IMR-90 (cell line): ENCODE data around the gene ATP5PD. TPM values are rescaled to one million over a fixed set of nuclear protein-coding genes. Genes with fewer than 3 reads are reported as not detected.

Experiments
- ATAC-seq: fragments of 200-7000 bp; cut with Tn5 transposase; 2 replicates; pipeline ENCODE4 v1.9.1; 2020; ENCODE audit warnings: low read depth, mild to moderate bottlenecking, moderate library complexity
- BruUV-seq: library from RNA; stranded (reverse); fragments of 400-500 nt; replicated peaks from 2 replicates; lab custom pipeline; 2021; lab: Mats Ljungman, UMichigan
- CTCF ChIA-PET: fragments of 300-600 bp; formaldehyde crosslinking; extraction: SDS; loops from one replicate; lab custom pipeline; 2021; ENCODE audit warnings: antibody characterized with exemption; lab: Yijun Ruan, JAX
- POLR2A ChIA-PET: fragments of 300-600 bp; sonication (Branson Sonifier 250); formaldehyde crosslinking; loops from one replicate; lab custom pipeline; 2022; ENCODE audit warnings: antibody characterized with exemption; ENCODE audit not compliant: unreplicated experiment; lab: Charles Lee
- DNase-seq: peaks from one replicate; pipeline ENCODE4 v3.0.0; 2013
- H2AFZ ChIP-seq: replicated peaks from 2 replicates; pipeline ENCODE3; 2013; ENCODE audit warnings: low read length, mild to moderate bottlenecking; ENCODE audit not compliant: poor library complexity
- H2AK5ac ChIP-seq: 2 replicates; pipeline ENCODE4 v1.6.1; 2013; ENCODE audit warnings: low read depth, low read length, inconsistent platforms
- H2AK9ac ChIP-seq: replicated peaks from 2 replicates; pipeline ENCODE3; 2013; ENCODE audit warnings: mild to moderate bottlenecking, low read depth, low read length, moderate library complexity; ENCODE audit not compliant: poor library complexity
- H2BK120ac ChIP-seq: 2 replicates; pipeline ENCODE4 v1.6.1; 2013; ENCODE audit warnings: low read depth, low read length, inconsistent platforms
- H2BK15ac ChIP-seq: 3 replicates; pipeline ENCODE4 v1.6.1; 2013; ENCODE audit warnings: low read depth, low read length, inconsistent platforms
- H2BK20ac ChIP-seq: 2 replicates; pipeline ENCODE4 v1.6.1; 2013; ENCODE audit warnings: low read depth, mild to moderate bottlenecking, inconsistent platforms, low read length, moderate library complexity
- H2BK5ac ChIP-seq: 2 replicates; pipeline ENCODE4 v1.6.1; 2013; ENCODE audit warnings: mild to moderate bottlenecking, low read depth, low read length, inconsistent platforms; ENCODE audit not compliant: poor library complexity, severe bottlenecking
- H3K14ac ChIP-seq: replicated peaks from 2 replicates; pipeline ENCODE4 v1.6.1; 2013; ENCODE audit warnings: low read depth, low read length, inconsistent platforms
- H3K18ac ChIP-seq: 2 replicates; pipeline ENCODE4 v1.6.1; 2013; ENCODE audit warnings: low read depth, low read length, control low read depth
- H3K23ac ChIP-seq: 2 replicates; pipeline ENCODE4 v1.6.1; 2013; ENCODE audit warnings: low read depth, low read length, inconsistent platforms
- H3K27ac ChIP-seq: 2 replicates; pipeline ENCODE4 v1.5.1; 2013; ENCODE audit warnings: mild to moderate bottlenecking, control low read depth, low read length; ENCODE audit not compliant: insufficient read depth
- H3K27me3 ChIP-seq: 2 replicates; pipeline ENCODE4 v1.6.1; 2013; ENCODE audit warnings: low read length; ENCODE audit not compliant: control insufficient read depth, insufficient read depth
- H3K36me3 ChIP-seq: 2 replicates; pipeline ENCODE4 v1.6.1; 2013; ENCODE audit warnings: low read length, mixed read lengths; ENCODE audit not compliant: control insufficient read depth, insufficient read depth
- H3K4ac ChIP-seq: 2 replicates; pipeline ENCODE4 v1.6.1; 2013; ENCODE audit warnings: low read depth, low read length, inconsistent platforms
- H3K4me1 ChIP-seq: 2 replicates; pipeline ENCODE4 v1.6.1; 2013; ENCODE audit warnings: low read length, mixed read lengths; ENCODE audit not compliant: control insufficient read depth, insufficient read depth
- H3K4me2 ChIP-seq: 2 replicates; pipeline ENCODE4 v1.6.1; 2013; ENCODE audit warnings: low read depth, mild to moderate bottlenecking, control low read depth, low read length, moderate library complexity
- H3K4me3 ChIP-seq: 2 replicates; pipeline ENCODE4 v1.5.1; 2013; ENCODE audit warnings: low read depth, mild to moderate bottlenecking, control low read depth, low read length, moderate library complexity; ENCODE audit not compliant: insufficient read depth
- H3K56ac ChIP-seq: 2 replicates; pipeline ENCODE4 v1.6.1; 2013; ENCODE audit warnings: low read length, inconsistent platforms; ENCODE audit not compliant: insufficient read depth; ENCODE audit errors: extremely low read depth
- H3K79me1 ChIP-seq, 2 experiments: 2 replicates each; pipeline ENCODE4 v1.6.1; 2013; ENCODE audit warnings: low read length in 2 of 2, inconsistent platforms in 1 of 2, low read depth in 1 of 2
- H3K9ac ChIP-seq: 2 replicates; pipeline ENCODE4 v1.6.1; 2013; ENCODE audit warnings: low read depth, low read length, control low read depth
- H3K9me1 ChIP-seq: 2 replicates; pipeline ENCODE4 v1.6.1; 2013; ENCODE audit warnings: low read length, inconsistent platforms; ENCODE audit not compliant: insufficient read depth
- H3K9me3 ChIP-seq: 2 replicates; pipeline ENCODE4 v1.6.1; 2013; ENCODE audit warnings: low read length; ENCODE audit not compliant: control insufficient read depth, insufficient read depth
- H4K20me1 ChIP-seq: 2 replicates; pipeline ENCODE4 v1.6.1; 2013; ENCODE audit warnings: low read length, inconsistent platforms; ENCODE audit not compliant: insufficient read depth
- H4K5ac ChIP-seq: 2 replicates; pipeline ENCODE4 v1.6.1; 2013; ENCODE audit warnings: mild to moderate bottlenecking, low read depth, low read length, control low read depth
- H4K8ac ChIP-seq, 2 experiments: 2 replicates each; pipeline ENCODE4 v1.6.1; 2013; ENCODE audit warnings: low read depth in 2 of 2, low read length in 2 of 2, control low read depth in 1 of 2, inconsistent platforms in 1 of 2
- H4K91ac ChIP-seq: 2 replicates; pipeline ENCODE4 v1.6.1; 2013; ENCODE audit warnings: low read depth, low read length, inconsistent platforms; ENCODE audit not compliant: insufficient read depth
- BHLHE40 ChIP-seq: fragments of 150-350 bp; IDR thresholded peaks from 2 replicates; pipeline ENCODE4 v1.6.1; 2016; ENCODE audit warnings: mild to moderate bottlenecking, low read depth, low read length
- CHD1 ChIP-seq: IDR thresholded peaks from 2 replicates; pipeline ENCODE4 v1.6.1; 2012; ENCODE audit warnings: low read depth, low read length, improper control_type of control experiment
- FOS ChIP-seq: fragments of 150-350 bp; IDR thresholded peaks from 2 replicates; pipeline ENCODE4 v1.6.1; 2016; ENCODE audit warnings: low read depth, low read length
- MAFK ChIP-seq: IDR thresholded peaks from 2 replicates; pipeline ENCODE4 v1.6.1; 2012; ENCODE audit warnings: low read depth, low read length, improper control_type of control experiment
- NFE2L2 ChIP-seq: fragments of 150-350 bp; IDR thresholded peaks from 2 replicates; pipeline ENCODE4 v1.6.1; 2016; ENCODE audit warnings: low read depth, mild to moderate bottlenecking, low read length
- RAD21 ChIP-seq: IDR thresholded peaks from 2 replicates; pipeline ENCODE4 v1.6.1; 2012; ENCODE audit warnings: low read length, improper control_type of control experiment
- RCOR1 ChIP-seq: IDR thresholded peaks from 2 replicates; pipeline ENCODE4 v1.6.1; 2012; ENCODE audit warnings: mild to moderate bottlenecking, low read length, improper control_type of control experiment; ENCODE audit not compliant: insufficient replicate concordance
- SMC3 ChIP-seq: fragments of 150-350 bp; IDR thresholded peaks from 2 replicates; pipeline ENCODE4 v1.6.1; 2016; ENCODE audit warnings: low read depth, mild to moderate bottlenecking, antibody characterized with exemption, low read length, moderate library complexity
- WGBS, 2 experiments: methylation state at CpG; one replicate each; pipeline versions ENCODE4 v1.1.5 to v1.1.7; 2013; ENCODE audit warnings: missing lambda C conversion rate in 2 of 2; ENCODE audit not compliant: insufficient read length in 1 of 2; ENCODE audit errors: extremely low coverage in 2 of 2; 5-methylcytosine and 5-hydroxymethylcytosine counted together
- dilution Hi-C: fragments of 300-500 bp; cut with HindIII; formaldehyde crosslinking; loops from one replicate; pipeline ENCODE4 v1.14.3; 2018; ENCODE audit warnings: low sequenced_read_pairs; ENCODE audit not compliant: unreplicated experiment
- in situ Hi-C: fragments of 300-500 bp; cut with MboI; formaldehyde crosslinking; loops from 3 replicates; pipeline ENCODE4 v1.14.3; 2019; ENCODE audit warnings: low sequenced_read_pairs, inconsistent platforms, mixed read lengths
- intact Hi-C: fragments of 100-400 bp; cut with micrococcal nuclease; formaldehyde crosslinking; loops from 2 replicates; pipeline ENCODE4 v1.10.0; 2022
- polyA plus RNA-seq, 3 experiments: library from polyadenylated mRNA; depleted of rRNA; stranded (reverse); fragments of >200 nt; gene quantifications; 2 replicates each; pipeline ENCODE4 v1.2.3, GENCODE V29; 2012; ENCODE audit warnings: low replicate concordance in 1 of 3
- total RNA-seq: library from RNA; depleted of rRNA; stranded (reverse); fragments of >200 nt; gene quantifications from 2 replicates; pipeline ENCODE4 v1.2.3, GENCODE V29; 2012
- TF ChIP-seq, protein P1 (sequence below): fragments of 150-350 bp; IDR thresholded peaks from 2 replicates; pipeline ENCODE4 v1.6.1; 2016; ENCODE audit warnings: low read depth, mild to moderate bottlenecking, low read length, moderate library complexity, borderline replicate concordance
- TF ChIP-seq, protein P2 (sequence below): conservative IDR thresholded peaks from 2 replicates; pipeline ENCODE4 v1.5.1; 2012; ENCODE audit warnings: mild to moderate bottlenecking, low read depth, low read length, improper control_type of control experiment

Gene ATP5PD
- total and polyA plus RNA-seq, 2 of the 4 experiments (the other 2 are of a cell fraction): 373 to 425 TPM

DNA sequence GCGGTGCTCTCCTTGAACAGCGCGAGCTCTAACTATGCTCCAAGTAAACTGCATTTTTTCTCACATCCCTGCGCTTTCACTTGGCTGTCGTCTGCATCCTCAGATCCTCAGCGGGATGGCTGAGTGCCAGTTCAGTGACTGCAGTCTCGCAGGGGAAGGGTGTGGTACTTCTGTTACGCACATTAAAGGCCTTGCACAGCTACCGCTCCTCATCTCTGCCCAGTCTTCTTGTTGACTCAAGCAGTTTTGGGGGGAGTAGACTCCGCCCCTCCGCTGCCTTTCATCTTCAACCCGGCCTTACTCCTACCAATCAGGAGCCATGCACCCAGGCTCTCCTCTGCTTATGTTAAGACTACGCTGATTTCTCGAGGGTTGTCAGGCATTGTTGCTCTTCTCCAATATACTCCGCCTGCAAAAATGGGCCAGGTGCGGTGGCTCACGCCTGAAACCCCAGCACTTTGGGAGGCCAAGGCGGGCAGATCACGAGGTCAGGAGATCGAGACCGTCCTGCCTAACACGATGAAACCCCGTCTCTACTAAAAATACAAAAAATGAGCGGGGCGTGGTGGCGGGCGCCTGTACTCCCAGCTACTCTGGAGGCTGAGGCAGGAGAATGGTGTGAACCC is 10.0 kb downstream of the ATP5PD start:
- Histone ChIP-seq H2AK5ac (no peak overlapping the region), H4K91ac (no peak overlapping the region)

More for the DNA sequence above, 10.0 kb downstream of the ATP5PD start:
- intact Hi-C loops: no loop called here
- H3K4me3 ChIP-seq: no peak overlapping the region
- peak overlapping the region; percentile 42; the same call in 1 of the 2 replicates for H3K4ac ChIP-seq
- peaks cover 13% of the 10 kb centered on the region; the same call in 1 of the 2 replicates for H3K9me1 ChIP-seq
- H4K8ac ChIP-seq: peak overlapping the region in 1 of 2 experiments; percentile 10; a peak in 2 of 4 replicates
- no peak overlapping the region for H3K56ac ChIP-seq
- WGBS, 2 experiments: 81% methylated on average over 10 of the region's 27 CpGs; no CpG with 5 or more reads in 1 of the 2 experiments
- H3K79me1 ChIP-seq: peaks cover 5 to 9% of the 10 kb centered on the region in 2 experiments; a peak in 2 of 4 replicates
- no peak overlapping the region for H2BK5ac ChIP-seq
- H2BK120ac ChIP-seq: no peak overlapping the region
- ATAC-seq (no peak), DNase-seq (peak; percentile 77)
- no peaks in the 10 kb centered on the region for H3K27me3 ChIP-seq
- H3K18ac ChIP-seq: no peak overlapping the region
- H2AFZ ChIP-seq: peak overlapping the region; percentile 75
- dilution Hi-C loops: no loop called here
- no TSS peak for BruUV-seq
- no peak overlapping the region for H3K27ac ChIP-seq
- no peak overlapping the region for H4K5ac ChIP-seq
- H3K14ac ChIP-seq: no peak overlapping the region; the same call in 1 of the 2 replicates
- peaks cover 23% of the 10 kb centered on the region for H3K36me3 ChIP-seq
- no peak overlapping the region for H3K9ac ChIP-seq
- in situ Hi-C loops: no loop called here
- CTCF ChIA-PET: no interaction called here
- no peak overlapping the region for H2BK15ac ChIP-seq
- POLR2A ChIA-PET: no interaction called here
- no peak overlapping the region for H2BK20ac ChIP-seq
- peak overlapping the region; percentile 33 for H2AK9ac ChIP-seq
- TF ChIP-seq CHD1: no peak
- TF ChIP-seq MAFK: no peak
- TF ChIP-seq, protein P1, sequence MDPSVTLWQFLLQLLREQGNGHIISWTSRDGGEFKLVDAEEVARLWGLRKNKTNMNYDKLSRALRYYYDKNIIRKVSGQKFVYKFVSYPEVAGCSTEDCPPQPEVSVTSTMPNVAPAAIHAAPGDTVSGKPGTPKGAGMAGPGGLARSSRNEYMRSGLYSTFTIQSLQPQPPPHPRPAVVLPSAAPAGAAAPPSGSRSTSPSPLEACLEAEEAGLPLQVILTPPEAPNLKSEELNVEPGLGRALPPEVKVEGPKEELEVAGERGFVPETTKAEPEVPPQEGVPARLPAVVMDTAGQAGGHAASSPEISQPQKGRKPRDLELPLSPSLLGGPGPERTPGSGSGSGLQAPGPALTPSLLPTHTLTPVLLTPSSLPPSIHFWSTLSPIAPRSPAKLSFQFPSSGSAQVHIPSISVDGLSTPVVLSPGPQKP: no peak
- no peak for TF ChIP-seq NFE2L2
- TF ChIP-seq FOS: no peak
- TF ChIP-seq RCOR1: no peak
- TF ChIP-seq, protein P2, sequence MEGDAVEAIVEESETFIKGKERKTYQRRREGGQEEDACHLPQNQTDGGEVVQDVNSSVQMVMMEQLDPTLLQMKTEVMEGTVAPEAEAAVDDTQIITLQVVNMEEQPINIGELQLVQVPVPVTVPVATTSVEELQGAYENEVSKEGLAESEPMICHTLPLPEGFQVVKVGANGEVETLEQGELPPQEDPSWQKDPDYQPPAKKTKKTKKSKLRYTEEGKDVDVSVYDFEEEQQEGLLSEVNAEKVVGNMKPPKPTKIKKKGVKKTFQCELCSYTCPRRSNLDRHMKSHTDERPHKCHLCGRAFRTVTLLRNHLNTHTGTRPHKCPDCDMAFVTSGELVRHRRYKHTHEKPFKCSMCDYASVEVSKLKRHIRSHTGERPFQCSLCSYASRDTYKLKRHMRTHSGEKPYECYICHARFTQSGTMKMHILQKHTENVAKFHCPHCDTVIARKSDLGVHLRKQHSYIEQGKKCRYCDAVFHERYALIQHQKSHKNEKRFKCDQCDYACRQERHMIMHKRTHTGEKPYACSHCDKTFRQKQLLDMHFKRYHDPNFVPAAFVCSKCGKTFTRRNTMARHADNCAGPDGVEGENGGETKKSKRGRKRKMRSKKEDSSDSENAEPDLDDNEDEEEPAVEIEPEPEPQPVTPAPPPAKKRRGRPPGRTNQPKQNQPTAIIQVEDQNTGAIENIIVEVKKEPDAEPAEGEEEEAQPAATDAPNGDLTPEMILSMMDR: no peak
- no peak for TF ChIP-seq SMC3
- TF ChIP-seq BHLHE40: no peak
- TF ChIP-seq RAD21: no peak
- H3K9me3 ChIP-seq: peaks cover 2% of the 10 kb centered on the region; the same call in 1 of the 2 replicates
- H3K4me2 ChIP-seq: peak overlapping the region; percentile 62
- peaks cover 2% of the 10 kb centered on the region for H3K4me1 ChIP-seq
- H3K23ac ChIP-seq: no peak overlapping the region
- H4K20me1 ChIP-seq: peaks cover 10% of the 10 kb centered on the region
